GM21619 (cell line): Measurements from ENCODE around the gene PLVAP.
A peak's percentile ranks its signal among the peaks of the same experiment; 100 is the strongest.

Experiments used
- ATAC-seq: cut with Tn5 transposase; IDR thresholded peaks from one replicate; pipeline ENCODE4 v1.9.1; 2021; ENCODE audit not compliant: unreplicated experiment

PLVAP gene, protein sequence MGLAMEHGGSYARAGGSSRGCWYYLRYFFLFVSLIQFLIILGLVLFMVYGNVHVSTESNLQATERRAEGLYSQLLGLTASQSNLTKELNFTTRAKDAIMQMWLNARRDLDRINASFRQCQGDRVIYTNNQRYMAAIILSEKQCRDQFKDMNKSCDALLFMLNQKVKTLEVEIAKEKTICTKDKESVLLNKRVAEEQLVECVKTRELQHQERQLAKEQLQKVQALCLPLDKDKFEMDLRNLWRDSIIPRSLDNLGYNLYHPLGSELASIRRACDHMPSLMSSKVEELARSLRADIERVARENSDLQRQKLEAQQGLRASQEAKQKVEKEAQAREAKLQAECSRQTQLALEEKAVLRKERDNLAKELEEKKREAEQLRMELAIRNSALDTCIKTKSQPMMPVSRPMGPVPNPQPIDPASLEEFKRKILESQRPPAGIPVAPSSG

DNA sequence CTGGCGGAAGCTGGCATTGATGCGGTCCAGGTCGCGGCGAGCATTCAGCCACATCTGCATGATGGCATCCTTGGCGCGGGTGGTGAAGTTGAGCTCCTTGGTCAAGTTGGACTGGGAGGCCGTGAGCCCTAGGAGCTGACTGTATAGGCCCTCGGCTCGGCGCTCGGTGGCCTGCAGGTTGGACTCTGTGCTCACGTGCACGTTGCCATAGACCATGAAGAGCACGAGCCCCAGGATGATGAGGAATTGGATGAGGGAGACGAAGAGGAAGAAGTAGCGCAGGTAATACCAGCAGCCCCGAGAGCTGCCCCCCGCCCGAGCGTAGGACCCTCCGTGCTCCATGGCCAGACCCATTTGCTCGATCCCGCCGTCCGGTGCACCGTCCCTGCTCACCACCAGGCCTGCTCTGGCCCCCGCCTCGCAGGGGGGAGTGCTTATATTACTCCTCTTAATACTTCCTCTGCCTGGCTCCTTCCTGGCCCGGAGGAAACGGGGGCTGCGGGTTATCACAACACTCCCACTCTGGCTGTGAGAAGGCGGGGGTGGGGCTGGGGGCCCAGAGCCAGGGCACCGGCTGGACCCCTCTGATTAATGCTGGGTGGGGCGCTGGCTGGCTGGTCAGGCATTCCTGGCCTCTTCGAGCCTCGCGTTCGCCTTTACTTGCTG, at the start of gene PLVAP:
TSS of gene PLVAP (minus strand) at position 408 of the 666 bp plus-strand sequence. CDS start at position 354, 54 bp downstream.
- ATAC-seq: no peak

DNA sequence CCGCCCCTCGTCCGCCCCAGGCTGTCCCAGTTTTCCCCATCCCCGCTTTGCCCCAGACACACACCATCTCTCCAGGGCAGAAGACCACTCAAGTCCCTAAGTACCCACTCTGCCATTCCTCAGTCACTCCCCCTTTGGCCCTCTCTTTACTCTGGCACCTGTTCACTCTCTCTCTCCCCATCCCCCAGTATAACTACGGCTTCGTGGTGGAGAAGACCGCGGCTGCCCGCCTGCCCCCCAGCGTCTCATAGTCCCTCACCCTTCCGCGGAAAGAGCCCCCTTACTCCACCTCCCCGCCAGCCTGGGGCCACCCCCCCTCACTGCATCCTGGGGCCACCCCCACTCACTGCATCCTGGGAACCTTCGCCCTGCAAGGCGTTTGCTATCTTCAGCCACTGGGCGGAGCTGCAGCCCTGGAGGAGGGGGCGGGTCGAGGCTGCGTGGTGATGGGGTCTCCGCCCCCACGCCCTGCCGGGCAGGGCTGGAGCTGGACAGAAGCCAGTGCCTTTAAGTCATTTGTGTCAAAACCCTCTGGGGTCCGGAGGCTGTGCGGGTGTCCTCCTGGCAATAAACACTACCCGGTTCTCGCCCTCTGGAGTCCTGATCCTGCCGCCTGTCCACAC, 47.7 kb upstream of the PLVAP start:
- no peak for ATAC-seq

DNA sequence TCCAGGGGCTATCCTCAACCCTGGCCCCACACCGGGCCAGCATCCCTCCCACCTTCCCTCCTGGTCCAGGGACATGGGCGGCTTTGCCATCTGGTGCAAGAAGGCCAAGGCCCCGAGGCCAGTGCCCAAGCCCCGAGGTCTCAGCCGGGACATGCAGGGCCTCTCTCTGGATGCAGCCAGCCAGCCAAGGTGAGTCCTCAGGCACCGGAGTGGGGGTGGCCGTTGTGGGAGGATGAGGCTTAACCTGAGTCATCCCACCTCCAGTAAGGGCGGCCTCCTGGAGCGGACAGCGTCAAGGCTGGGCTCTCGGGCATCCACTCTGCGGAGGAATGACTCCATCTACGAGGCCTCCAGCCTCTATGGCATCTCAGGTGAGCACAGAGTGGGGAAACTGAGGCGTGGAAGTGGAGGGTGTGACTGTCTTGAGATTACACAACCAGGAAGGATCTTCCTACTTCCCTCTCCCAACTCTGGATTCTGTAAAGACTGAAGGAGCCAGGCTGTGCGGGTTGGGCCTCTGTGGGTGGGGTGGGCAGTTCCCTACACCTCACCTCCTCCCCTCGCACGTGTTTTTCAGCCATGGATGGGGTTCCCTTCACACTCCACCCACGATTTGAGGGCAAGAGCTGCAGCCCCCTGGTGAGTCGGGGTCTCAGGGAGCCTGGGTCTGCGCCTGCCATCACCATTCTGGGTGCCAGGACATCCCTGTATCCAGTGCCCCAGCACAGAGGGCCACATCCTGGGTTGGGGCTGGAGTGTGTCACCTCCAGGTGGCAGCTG, 46.5 kb upstream of the PLVAP start:
- no peak for ATAC-seq

DNA sequence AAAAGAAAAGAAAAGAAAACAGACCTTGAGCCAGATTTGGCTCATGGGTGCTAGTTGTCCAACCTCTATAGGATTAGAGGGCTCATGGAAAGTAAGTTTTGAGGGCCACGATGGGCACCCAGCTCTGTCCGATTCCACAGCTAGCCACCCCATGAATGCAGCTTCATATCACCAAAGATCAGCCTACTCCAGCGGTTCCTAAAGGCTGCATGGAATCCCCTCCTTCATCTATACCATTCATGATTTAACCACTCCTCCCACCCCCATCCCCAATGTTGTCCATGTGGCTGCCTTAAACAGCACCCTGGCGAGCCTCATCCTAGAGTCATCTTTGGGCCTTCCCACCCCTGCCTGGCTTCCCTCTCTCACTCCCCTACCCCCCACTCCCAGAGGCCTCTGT, 44.8 kb upstream of the PLVAP start:
- no peak for ATAC-seq

DNA sequence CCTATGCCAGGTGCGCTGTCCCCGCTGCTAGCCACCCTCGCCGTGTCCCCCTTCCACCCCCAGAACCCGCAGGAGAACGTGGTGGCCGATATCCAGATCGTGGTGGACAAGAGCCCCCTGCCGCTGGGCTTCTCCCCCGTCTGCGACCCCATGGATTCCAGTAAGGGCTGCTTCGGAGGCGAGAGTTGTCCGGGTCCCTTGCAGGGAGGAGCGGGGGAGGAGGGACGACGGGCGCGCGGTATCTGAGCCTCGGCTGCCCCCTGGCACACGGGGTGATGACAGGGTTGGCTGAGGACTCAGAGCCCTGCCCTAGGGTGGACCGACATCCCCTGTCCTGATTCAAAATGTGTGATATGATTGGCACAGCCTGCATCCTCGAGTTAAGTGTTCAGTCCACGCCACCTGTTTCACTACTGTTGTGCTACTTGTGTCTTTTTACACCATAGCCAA, 43.4 kb upstream of the PLVAP start:
- ATAC-seq: peak; percentile 16

DNA sequence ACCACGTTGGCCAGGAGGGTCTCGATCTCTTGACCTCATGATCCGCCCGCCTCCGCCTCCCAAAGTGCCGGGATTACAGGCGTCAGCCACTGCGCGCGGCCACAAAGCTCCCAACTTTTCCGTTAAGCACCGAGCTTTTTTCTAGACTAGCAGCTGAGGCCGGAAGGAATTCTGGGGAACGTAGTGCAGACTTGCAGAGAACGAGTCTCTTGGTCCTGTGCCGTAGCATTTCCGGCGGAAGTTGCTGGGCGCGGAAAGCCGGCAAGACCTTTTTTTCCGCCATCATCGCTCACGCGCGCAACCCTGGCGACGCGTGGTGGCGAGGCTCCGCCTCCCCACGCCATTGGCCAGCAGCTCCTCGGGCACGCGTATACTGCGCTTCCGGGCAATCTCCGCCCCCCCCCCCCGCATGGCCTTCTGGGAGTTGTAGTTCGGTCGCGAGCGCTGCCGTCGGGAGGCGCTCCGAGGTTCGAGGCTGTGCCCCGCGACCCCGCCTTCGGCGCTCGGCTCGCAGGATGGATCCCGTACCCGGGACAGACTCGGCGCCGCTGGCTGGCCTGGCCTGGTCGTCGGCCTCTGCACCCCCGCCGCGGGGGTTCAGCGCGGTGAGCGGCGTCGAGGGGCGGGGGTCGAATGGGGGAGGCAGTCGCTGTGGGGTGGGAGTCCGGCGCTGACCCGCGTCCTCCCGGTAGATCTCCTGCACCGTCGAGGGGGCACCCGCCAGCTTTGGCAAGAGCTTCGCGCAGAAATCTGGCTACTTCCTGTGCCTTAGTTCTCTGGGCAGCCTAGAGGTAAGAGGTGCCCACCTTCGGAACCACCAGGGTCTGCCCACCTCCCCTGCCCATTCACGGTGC, 42.7 kb upstream of the PLVAP start, which contains the start of gene MVB12A:
TSS of gene MVB12A (plus strand) at position 427 of the 854 bp plus-strand sequence. CDS start at position 516, 89 bp downstream.
- ATAC-seq: peak; percentile 76

DNA sequence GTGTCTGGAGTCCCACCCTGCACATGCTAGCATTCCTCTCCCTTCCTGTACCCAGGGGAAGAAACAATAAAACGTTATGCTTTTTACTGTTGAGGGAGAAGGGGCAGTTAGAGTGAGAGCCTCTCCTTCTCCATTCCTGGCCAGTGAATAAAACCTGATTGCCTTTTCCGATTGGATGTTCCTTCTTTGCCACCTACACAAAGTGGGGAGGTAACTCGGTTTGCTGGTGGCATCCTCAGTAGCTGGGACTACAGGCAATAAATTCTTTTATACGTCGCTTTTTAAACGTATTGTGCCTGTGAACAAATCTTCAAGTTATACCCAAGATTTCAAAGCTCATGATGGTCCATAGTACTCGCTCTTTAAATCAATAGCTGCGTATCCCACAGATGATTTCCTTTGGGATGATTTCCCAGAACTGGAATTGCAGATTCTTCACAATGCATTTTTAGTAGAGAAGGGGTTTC, 42.0 kb upstream of the PLVAP start:
- no peak for ATAC-seq

DNA sequence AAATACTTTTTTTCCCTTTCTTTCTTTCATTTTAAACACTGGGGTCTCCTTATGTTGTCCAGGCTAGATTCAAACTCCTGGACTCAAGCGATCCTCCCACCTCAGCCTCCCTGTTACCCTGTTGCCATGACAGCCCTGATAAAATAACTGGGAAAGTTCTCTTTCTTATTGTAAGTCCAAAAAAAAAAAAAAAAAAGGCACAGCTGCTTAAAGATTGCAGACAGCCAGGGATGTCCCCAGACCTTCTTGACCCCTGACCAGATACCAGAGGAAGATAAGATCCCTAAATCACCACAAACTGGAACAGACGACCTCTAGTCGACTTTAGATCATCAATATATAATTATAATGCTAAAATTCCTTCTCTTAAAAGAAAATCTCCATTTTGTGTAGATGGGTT, 41.6 kb upstream of the PLVAP start:
- ATAC-seq: no peak

DNA sequence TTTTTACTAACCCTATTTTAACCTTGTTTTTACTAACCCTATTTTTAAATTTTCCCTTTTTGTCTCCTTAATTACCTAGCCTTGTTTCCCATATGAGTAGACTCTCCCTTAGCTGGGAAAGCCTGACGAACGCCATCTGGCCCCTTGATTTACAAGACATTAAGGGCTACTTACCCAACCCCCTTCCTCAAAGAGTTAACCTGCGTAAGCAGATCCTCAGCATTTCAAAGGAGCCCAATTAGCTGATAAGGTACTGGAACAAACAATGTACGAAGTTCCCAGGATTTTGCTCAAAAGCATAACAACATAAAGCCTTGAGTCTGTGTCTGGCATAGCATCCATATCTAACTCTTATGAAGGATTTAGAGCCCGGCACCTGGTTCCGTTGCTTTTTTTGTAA, 38.0 kb upstream of the PLVAP start:
- ATAC-seq: no peak

DNA sequence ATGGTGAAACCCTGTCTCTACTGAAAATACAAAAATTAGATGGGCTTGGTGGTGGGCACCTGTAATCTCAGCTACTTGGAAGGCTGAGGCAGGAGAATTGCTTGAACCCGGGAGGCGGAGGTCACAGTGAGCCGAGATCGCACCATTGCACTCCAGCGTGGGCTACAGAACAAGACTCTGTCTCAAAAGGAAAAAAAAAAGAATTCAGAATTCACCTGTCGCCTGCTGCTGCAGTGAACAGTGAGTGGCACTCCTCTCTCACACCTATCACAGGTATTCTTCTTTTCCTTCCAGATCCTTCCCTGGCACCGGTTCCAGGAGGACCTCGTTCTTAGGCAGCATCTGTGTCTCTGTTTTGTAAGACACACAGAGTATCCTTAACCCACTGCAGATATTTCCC, 37.0 kb upstream of the PLVAP start:
- ATAC-seq: no peak

DNA sequence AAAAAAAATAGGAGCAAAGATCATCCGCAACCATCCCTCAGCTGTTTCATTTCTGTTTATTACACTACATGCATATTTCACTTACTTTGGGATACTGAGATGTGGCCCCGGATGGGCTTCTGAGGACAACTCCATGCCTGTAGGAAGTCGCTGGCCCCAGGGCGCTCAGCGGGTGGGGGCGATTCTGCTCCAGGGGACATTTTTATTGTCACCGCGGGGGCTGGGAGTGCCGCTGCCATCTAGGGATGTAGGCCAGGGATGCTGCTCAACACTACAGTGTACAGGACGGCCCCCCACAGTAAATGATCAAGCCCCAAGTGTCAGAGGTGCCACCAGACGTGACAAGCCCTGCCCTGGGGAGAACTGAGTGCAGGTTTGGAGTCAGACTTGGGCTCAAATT, 34.7 kb upstream of the PLVAP start:
- ATAC-seq: no peak

DNA sequence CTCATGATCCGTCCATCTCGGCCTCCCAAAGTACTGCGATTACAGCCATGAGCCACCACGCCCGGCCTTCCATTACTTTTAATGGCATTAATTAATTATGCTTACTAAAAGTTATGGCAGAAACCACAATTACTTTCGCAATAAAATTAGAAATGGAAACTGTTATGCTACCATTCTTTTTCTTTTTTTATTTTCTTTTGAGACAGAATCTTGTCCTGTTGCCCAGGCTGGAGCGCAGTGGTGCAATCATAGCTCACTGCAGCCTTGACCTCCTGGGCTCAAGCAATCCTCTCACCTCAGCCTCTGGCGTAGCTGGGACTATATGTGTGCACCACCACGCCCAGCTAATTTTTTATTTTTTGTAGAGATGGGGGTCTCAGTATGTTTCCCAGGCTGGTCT, 32.8 kb upstream of the PLVAP start:
- ATAC-seq: no peak

DNA sequence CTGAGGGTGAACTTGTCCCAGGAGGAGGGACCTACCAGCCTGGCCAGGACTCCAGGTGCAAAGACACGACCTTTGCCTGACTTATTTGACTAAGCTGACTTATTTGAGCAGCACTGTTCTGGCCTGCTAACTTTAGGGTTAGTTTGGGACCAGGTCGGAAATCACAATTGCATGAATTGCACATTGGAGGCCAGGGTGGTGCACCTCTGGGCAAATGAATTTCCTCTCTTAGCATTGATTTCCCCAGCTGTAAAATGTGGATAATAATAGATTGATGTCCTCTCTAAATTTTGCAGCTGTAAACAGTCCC, 29.7 kb upstream of the PLVAP start:
- no peak for ATAC-seq

DNA sequence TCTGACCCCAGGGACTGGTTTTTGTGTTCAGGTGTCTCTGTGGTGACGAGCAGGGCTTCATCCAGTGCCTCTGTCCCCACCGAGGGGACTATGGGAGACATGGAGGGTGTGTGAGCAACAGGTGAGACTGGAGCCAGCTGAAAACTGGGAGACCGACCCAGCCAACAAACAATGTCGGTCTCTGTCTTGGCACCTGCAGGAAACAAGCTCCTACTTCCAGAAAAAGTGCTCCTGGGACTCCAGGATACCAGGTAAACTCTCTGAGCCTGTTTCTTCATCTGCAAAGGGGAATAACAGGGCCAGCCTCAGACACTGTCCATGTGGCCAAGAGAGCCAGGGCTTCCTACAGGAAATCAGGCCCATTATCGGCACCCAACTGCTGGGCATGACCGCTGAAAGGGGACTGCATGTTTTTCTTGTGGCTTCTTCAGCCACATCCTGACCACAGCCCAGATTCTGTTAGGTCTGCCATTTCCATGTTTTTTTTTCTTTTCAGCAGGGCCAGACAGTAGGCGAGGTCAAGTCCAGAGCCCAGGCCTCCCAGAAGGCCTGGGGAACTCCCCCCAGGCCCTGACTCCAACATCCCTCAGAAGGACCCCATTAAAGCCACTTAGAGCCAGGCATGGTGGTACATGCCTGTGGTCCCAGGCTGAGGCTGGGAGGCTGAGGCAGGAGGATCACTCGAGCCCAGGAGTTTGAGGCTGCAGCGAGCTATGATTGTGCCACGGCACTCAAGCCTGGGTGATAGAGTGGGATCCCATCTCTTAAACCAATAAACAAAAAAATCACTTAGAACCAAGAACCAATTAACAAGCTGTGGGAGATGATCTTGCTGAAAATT, 29.1 kb upstream of the PLVAP start:
- no peak for ATAC-seq

DNA sequence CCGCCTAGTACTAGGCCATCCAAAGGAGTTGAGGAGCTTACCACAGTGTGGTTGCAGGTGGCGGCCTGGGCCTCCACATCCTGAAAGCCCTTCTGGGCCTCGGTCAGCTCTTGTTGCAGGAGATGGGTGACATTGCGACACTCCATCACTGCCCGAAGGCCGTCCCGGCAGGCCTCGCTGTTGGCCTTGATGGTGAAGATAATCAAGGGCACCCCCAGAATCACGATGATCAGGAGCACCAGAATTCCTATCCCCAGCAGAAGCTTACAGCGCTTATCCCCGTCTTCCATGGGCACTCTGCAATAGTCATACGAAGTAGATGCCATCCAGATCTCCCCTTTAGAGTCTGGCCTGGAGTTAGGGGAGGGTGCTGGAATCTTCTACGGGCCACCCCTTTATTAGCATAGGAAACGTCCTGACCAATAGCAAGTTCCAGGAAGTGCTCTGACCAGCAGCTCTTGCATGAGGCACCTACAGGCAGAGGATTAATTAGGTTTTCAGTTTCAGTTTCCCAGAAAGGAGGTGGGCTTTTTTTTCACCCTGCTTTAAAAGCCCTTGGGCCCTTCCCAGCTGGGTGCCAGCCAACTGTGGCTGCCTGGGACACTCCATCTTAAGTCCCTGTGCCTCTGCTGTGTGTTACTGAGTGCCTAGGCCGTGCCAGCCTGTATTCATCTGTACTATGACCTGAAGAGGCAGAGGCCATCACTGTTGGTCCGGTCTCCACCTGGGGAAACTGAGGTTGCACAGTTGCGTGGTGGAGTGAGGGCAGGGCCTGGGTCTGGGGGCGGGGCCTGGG, 28.3 kb upstream of the PLVAP start, which contains the start of gene BST2:
TSS of gene BST2 (minus strand) at position 381 of the 796 bp plus-strand sequence. CDS start at position 326, 55 bp downstream.
- peak; percentile 74 for ATAC-seq

DNA sequence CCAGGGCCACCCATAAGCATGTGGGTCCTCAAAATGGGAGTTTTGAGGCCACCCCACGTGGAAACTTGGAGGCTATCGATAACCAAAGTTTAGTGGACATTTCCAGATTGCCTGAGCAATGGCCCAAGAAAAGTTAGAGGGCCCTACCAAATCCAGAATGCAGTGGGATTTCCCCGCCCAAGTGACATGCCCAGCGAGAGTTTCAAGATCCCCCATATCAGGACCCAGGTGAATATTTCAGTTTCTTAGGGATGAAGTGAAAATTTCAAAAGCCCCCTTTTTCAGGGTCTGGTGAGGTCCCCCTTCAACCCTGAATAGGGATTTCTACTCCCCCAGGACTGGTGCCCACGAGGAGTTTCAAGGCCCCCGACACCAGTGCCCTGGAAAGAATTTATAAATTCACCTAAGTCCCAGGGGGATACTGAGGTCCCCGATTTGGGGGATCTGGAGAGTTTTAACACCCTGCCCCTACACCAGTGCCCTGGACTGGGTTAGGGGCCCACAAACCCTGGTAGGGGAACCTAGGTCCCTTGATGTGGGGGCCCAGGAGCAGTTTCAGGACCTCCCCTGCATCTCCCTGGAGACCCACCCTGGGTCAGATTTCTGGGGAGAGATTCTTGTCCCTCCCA, 27.6 kb upstream of the PLVAP start:
- peak; percentile 6 for ATAC-seq

DNA sequence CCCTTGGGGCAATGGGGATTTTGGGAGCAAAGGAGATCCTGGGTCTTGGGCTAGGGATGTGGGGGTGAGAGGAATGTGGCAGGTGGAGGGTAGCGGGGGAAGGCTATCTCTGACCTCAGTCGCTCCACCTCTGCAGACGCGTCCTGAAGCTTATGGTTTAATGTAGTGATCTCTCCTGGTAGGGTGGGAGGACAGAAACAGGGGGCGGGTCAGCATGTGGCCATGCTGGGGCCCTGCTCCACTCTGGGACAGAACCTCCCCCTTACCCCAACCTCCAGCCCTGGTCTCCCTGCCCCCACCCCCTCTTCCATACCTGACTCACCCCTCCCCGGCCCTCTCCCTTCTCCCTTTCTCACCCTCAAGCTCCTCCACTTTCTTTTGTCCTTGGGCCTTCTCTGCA, 26.9 kb upstream of the PLVAP start:
- ATAC-seq: no peak
